HL-60/S4 (cell line): Measurements from ENCODE around the gene A3GALT2.

Experiments
- in situ Hi-C: fragments of 300-500 bp; cut with MboI; formaldehyde crosslinking; loops from 2 replicates; pipeline ENCODE4 v1.14.3; 2022; ENCODE audit warnings: low sequenced_read_pairs

A3GALT2 gene

GRCh38 chr1:33274446-33274845, 46.5 kb downstream of the A3GALT2 start:
- in situ Hi-C loops: no loop called here

- in situ Hi-C loops: no loop called here
Measured at GRCh38 chr1:33273961-33274371, 46.9 kb downstream of the A3GALT2 start.

- in situ Hi-C loops: no loop called here
Measured at GRCh38 chr1:33273406-33273805, 47.5 kb downstream of the A3GALT2 start.

GRCh38 chr1:33272930-33273329, 48.0 kb downstream of the A3GALT2 start:
- in situ Hi-C loops: no loop called here

GRCh38 chr1:33272509-33272908, 48.4 kb downstream of the A3GALT2 start:
- in situ Hi-C loops: no loop called here

- in situ Hi-C loops: no loop called here
Measured at GRCh38 chr1:33271666-33272505, 49.0 kb downstream of the A3GALT2 start.

- in situ Hi-C loops: no loop called here
Measured at GRCh38 chr1:33270808-33271465, 50.0 kb downstream of the A3GALT2 start.

- in situ Hi-C loops: no loop called here
Measured at GRCh38 chr1:33270379-33270778, 50.5 kb downstream of the A3GALT2 start.

- in situ Hi-C loops: no loop called here
Measured at GRCh38 chr1:33269621-33270020, 51.3 kb downstream of the A3GALT2 start.

GRCh38 chr1:33268927-33269610, 51.8 kb downstream of the A3GALT2 start:
- in situ Hi-C loops: no loop called here

- in situ Hi-C loops: no loop called here
Measured at GRCh38 chr1:33268457-33268856, 52.4 kb downstream of the A3GALT2 start.

GRCh38 chr1:33267468-33268205, 53.3 kb downstream of the A3GALT2 start:
- in situ Hi-C loops: no loop called here

- in situ Hi-C loops: no loop called here
Measured at GRCh38 chr1:33266766-33267165, 54.1 kb downstream of the A3GALT2 start.

GRCh38 chr1:33265780-33266605, 54.9 kb downstream of the A3GALT2 start:
- in situ Hi-C loops: no loop called here

GRCh38 chr1:33263890-33264504, 56.9 kb downstream of the A3GALT2 start:
- in situ Hi-C loops: no loop called here

GRCh38 chr1:33261344-33261743, 59.6 kb downstream of the A3GALT2 start:
- in situ Hi-C loops: no loop called here

GRCh38 chr1:33260439-33260838, 60.5 kb downstream of the A3GALT2 start:
- in situ Hi-C loops: no loop called here

GRCh38 chr1:33259879-33260278, 61.0 kb downstream of the A3GALT2 start:
- in situ Hi-C loops: no loop called here

GRCh38 chr1:33258788-33259274, 62.1 kb downstream of the A3GALT2 start:
- in situ Hi-C loops: no loop called here
